NCI-H2081 (cell line): ENCODE results near the gene DEGS2.
"Not testable (repeated sequence)": the region's sequence is repeated elsewhere in the genome, so short reads cannot be mapped to it uniquely, and the experiment has no call there.

Experiments used
- DNase-seq, 2 experiments: peaks; one replicate each; lab custom pipeline; 2025; lab: John Stamatoyannopoulos, UW

Gene DEGS2

GRCh38 chr14:100159094-100159864 is at the start of gene DEGS2:
TSS of gene DEGS2 (minus strand) at chr14:100159645. CDS start at chr14:100159587, 58 bp downstream.
- peak; percentile 61 to 71 for DNase-seq

GRCh38 chr14:100208136-100208535 is 48.7 kb upstream of the DEGS2 start:
- DNase-seq: not testable (repeated sequence)

DNA sequence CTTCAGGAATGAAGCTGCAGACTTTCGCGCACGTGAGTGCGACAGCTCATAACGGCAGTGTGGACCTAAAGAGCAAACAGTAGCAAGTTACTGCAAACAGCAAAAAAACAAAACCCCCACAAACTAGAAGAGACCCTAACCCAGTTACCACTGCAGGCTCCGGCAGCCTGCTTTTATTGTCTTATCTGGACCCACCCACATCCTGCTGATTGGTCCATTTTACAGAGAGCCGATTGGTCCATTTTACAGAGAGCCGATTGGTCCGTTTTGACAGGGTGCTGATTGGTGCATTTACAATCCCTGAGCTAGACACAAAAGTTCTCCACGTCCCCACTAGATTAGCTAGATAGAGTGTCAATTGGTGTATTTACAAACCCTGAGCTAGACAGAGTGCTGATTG is 48.1 kb upstream of the DEGS2 start:
- not testable (repeated sequence) for DNase-seq

GRCh38 chr14:100204835-100205167 is 45.4 kb upstream of the DEGS2 start:
- DNase-seq: not testable (repeated sequence)

- DNase-seq: no peak
Measured at GRCh38 chr14:100203962-100204834, 44.8 kb upstream of the DEGS2 start.

- DNase-seq: no peak
Measured at GRCh38 chr14:100203146-100203545, 43.7 kb upstream of the DEGS2 start.

DNA sequence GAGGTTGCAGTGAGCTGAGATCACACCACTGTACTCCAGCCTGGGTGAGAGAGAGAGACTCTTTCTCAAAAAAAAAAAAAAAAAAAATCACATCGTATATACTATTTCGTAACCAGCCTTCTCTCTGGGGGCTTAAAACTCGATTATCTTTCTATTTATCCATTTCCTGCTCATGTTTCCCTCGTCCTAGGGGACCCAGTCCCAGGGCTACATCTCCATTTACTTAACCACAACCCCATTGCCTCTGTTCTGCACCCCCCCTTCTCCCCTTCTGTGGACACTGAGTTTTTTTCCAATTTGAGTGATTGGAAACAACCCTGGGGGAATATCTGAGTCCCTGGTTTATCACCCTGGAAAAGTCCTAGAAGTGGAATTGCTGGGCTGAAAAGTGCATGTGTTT is 43.3 kb upstream of the DEGS2 start:
- DNase-seq: no peak

DNA sequence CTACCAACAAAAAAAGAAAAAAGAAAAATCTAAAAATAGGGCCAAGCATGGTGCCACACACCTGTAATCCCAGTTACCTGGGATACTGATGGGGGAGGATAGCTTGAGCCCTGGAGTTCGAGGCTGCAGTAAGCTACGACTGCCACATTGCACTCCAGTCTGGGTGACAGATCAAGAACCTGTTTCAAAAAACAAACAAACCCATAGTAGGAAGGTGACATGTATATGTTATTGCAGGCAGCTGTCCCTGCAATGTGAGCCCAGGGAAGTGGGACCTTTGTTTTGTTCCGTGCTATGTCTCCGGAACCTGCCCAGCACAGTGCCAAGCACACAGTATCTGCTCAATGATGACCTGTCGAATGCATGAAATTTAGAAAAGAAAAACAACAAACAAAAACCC is 42.3 kb upstream of the DEGS2 start:
- no peak for DNase-seq

DNA sequence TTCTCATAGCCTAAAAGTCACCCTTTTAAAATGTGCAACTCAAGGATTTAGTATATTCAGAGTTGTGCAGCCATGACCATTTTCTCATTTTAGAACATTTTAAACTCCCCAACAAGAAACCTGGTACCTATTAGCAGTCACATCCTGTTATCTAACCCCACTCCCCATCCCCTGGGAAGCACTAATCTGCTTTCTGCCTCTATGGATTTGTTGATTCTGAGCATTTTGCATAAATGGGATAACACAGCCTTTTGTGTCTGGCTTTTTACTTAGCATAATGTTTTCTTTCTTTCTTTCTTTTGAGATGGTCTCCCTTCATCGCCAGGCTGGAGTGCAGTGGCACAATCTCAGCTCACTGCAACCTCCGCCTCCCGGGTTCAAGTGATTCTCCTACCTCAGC is 40.9 kb upstream of the DEGS2 start:
- DNase-seq: no peak

- DNase-seq: no peak
Measured at GRCh38 chr14:100199240-100199860, 39.9 kb upstream of the DEGS2 start.

DNA sequence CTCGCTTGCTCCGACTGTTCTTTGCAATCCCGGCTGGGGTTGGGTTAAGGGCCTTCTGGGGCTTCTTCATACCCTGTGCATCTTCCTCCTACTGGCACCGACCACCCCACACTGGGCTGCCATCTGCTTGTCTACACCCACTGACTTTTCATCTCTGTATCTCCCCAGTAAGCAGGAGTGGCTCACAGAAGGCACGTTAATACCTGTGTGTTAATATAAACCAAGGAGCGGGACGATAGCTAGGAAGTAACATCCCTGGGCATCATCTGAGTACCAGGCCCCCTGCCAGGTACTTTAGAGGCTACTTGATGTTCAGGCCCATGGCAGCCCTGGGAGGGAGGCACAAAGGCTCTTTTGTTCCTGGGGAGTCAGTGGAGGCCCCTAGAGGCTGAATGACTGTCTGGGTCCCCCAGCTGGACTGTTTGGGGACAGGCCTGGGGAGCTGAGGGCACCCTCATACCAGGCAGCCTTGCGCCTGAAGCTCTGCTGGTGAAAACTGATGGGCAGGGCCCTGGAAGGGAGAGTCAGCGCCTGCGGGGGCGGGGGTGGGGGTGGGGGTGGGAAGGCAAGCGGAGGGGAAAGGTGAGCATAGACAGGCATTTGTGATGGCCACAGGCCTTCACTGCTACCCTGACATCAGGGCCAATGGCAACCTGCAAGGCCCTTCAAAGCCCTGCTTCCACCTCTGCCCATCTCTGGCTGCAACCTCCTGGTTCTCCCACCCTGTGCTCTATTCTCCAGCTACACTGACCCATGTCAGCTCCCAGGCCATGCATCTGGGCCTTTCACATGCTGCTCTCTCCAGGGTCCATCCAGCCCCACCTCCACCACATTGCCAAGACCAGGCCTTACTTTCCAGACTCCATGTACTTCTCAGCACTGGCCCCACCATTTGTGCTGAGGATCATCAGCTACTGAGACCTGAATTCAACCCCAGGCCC is 34.2 kb upstream of the DEGS2 start:
- peak in 1 of 2 experiments; percentile 38 for DNase-seq

GRCh38 chr14:100192672-100193416 is 33.4 kb upstream of the DEGS2 start:
- DNase-seq: peak; percentile 99 to 100

DNA sequence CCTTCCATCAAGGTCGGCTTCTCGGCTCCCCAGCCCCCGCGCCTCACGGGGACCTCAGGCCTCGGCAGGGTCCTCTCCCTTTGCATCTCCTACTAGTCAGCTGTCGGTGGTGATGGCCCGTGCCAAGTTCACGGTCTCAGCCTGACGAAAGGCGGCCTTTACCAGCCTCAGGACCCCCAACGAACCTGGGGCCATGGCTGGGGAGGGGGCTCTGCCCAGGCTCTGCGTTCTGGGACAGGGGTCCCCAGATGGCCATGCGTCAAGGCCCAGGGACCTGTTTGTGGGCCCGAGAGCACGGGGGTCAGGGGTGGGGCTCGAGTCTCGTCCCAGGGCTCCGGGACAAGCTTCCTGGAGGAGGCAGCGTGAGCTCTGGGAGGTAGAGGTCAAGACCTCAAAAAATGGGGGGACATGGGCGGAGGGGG is 32.8 kb upstream of the DEGS2 start:
- no peak for DNase-seq

DNA sequence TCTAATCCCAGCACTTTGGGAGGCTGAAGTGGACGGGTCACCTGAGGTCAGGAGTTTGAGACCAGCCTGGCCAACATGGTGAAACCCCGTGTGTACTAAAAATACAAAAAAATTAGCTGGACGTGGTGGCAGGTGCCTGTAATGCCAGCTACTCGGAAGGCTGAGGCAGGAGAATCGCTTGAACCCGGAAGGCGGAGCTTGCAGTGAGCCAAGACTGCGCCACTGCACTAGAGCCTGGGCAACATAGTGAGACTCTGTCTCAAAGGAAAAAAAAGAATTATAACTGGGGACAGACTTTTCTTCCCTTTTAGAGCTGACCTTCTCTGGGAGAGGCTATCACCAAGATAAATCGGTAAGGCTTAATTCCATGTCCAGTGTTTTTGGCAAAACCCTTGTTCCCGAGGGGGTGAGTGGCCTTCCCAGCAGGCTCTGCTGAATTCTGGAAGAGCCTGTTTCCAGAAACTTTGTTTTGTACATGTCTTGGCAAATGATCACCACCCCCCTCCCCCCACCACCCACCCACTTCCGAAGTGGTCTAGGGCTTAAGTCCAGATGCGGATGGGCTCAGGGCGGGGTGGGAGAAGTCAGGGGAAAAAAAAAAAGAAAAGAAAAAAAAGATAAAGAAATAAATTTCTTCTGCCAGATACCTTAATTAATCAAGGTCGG is 32.3 kb upstream of the DEGS2 start:
- no peak for DNase-seq

- no peak for DNase-seq
Measured at GRCh38 chr14:100190126-100190525, 30.7 kb upstream of the DEGS2 start.

- no peak for DNase-seq
Measured at GRCh38 chr14:100188392-100189030, 29.1 kb upstream of the DEGS2 start.

- no peak for DNase-seq
Measured at GRCh38 chr14:100187247-100187833, 27.9 kb upstream of the DEGS2 start.

DNA sequence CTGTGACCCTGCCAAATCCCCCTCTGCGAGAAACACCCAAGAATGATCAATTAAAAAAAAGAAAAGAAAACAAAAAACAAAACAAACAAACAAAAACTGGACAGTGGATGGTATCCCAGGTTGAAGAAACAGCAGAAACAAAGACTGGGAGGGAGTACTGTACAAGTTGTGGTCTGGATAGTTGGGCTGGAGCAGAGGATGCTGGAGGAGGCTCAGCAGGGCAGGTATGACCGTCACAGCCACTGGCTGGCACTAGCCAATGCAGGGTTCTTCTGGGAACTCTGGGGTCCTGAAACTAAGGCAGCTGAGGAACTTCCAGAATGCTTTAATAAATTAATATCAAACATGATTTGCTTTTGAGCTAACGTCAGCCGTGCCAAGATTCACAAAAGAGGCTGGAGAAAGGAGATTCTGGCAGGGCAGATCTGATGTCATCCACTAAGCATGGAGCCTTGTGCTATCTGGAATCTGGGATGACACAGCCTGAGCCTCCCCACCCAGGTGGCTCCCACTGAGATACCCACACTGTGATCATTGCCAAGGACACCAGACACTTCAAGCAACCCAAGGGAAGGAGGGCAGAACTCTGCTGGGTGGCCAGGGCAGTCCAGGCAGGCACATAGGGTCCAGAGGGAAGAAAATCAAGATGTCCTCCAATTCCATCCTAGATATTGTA is 22.6 kb upstream of the DEGS2 start:
- not testable (repeated sequence) for DNase-seq

- DNase-seq: not testable (repeated sequence)
Measured at GRCh38 chr14:100180671-100181070, 21.2 kb upstream of the DEGS2 start.
